Activated naive CD4-positive, alpha-beta T cell treated with anti-CD3 and anti-CD28 coated beads, Interleukin-2, amount 50 U/mL, for 72 hours (primary cell): ENCODE measurements around the gene GINM1. TPM values are rescaled to one million over a fixed set of nuclear protein-coding genes. Genes with fewer than 3 reads are reported as not detected.

ENCODE experiments used
- ATAC-seq, 2 donors: fragments of 150-1000 bp; cut with Tn5 transposase; 2 replicates each; pipeline ENCODE4 v1.10.0; 2021; ENCODE audit warnings: mild to moderate bottlenecking in 2 of 2, moderate library complexity in 2 of 2
- DNase-seq, 2 donors: peaks; one replicate each; pipeline ENCODE4 v3.0.0; 2021 to 2022; ENCODE audit warnings: low spot score in 2 of 2
- H3K27ac Mint-ChIP-seq, 2 donors: one replicate each; pipeline ENCODE4 v1.8.0; 2022; ENCODE audit warnings: mild to moderate bottlenecking in 2 of 2, mixed read lengths in 2 of 2
- H3K36me3 Mint-ChIP-seq, 2 donors: one replicate each; pipeline ENCODE4 v1.8.0; 2022; ENCODE audit warnings: mixed read lengths in 2 of 2
- H3K9me3 Mint-ChIP-seq, 2 donors: one replicate each; pipeline ENCODE4 v1.8.0; 2022; ENCODE audit warnings: mixed read lengths in 2 of 2
- total RNA-seq, 2 donors: library from RNA; stranded (reverse); gene quantifications; one replicate each; pipeline ENCODE4 v1.2.3, GENCODE V29; 2022

GINM1 gene, protein sequence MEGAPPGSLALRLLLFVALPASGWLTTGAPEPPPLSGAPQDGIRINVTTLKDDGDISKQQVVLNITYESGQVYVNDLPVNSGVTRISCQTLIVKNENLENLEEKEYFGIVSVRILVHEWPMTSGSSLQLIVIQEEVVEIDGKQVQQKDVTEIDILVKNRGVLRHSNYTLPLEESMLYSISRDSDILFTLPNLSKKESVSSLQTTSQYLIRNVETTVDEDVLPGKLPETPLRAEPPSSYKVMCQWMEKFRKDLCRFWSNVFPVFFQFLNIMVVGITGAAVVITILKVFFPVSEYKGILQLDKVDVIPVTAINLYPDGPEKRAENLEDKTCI
- total RNA-seq, result 10 to 100 TPM; 15.0 to 25.2 TPM

GRCh38 chr6:149565527-149566409 lies at the start of gene GINM1:
Gene GINM1 (plus strand): TSS chr6:149566375. CDS start chr6:149566415, 40 bp downstream.
- ATAC-seq, result peak; percentile 83 to 89
- Mint-ChIP-seq H3K27ac (peak within 1 kb of the TSS; percentile 90 to 97), H3K36me3 (peaks cover 0 to 7% of the 10 kb centered on the region in 2 donors), H3K9me3 (no peaks in the 10 kb centered on the region)
- DNase-seq, result peak; percentile 97 to 99

GRCh38 chr6:149529650-149530049 lies 36.5 kb upstream of the GINM1 start:
- Mint-ChIP-seq H3K9me3 (no peaks in the 10 kb centered on the region), H3K27ac (peak overlapping the region; percentile 22 to 81), H3K36me3 (peaks cover 0 to 17% of the 10 kb centered on the region in 2 donors)
- DNase-seq (no peak), ATAC-seq (no peak)

GRCh38 chr6:149534742-149535141 lies 31.4 kb upstream of the GINM1 start:
- H3K36me3 Mint-ChIP-seq, result peaks cover 4 to 40% of the 10 kb centered on the region in 2 donors
- H3K27ac Mint-ChIP-seq, result no peak overlapping the region
- no peaks in the 10 kb centered on the region for H3K9me3 Mint-ChIP-seq
- DNase-seq, result no peak
- ATAC-seq, result no peak

- DNase-seq (no peak), ATAC-seq (no peak)
- H3K36me3 Mint-ChIP-seq, result peaks cover 15 to 24% of the 10 kb centered on the region in 2 donors
- H3K27ac Mint-ChIP-seq, result no peak overlapping the region
- H3K9me3 Mint-ChIP-seq, result no peaks in the 10 kb centered on the region
These were observed 25.0 kb upstream of the GINM1 start for GRCh38 chr6:149541139-149541538.

- ATAC-seq (no peak), DNase-seq (no peak)
- Mint-ChIP-seq H3K9me3 (no peaks in the 10 kb centered on the region), H3K36me3 (peaks cover 8 to 19% of the 10 kb centered on the region in 2 donors), H3K27ac (peak overlapping the region; percentile 100)
These were observed 21.4 kb upstream of the GINM1 start for GRCh38 chr6:149544646-149545257.

GRCh38 chr6:149545258-149545753 lies 20.9 kb upstream of the GINM1 start:
- peak overlapping the region; percentile 100 for H3K27ac Mint-ChIP-seq
- peak; percentile 30 to 37 for ATAC-seq
- H3K36me3 Mint-ChIP-seq, result peaks cover 8 to 19% of the 10 kb centered on the region in 2 donors
- H3K9me3 Mint-ChIP-seq, result no peaks in the 10 kb centered on the region
- DNase-seq, result peak in 1 of 2 donors; percentile 58

GRCh38 chr6:149545754-149546471 lies 20.3 kb upstream of the GINM1 start, which contains the start of gene PPIL4:
Gene PPIL4 (minus strand): TSS chr6:149546043. CDS start chr6:149546005, 38 bp downstream.
- DNase-seq, result peak; percentile 96
- Mint-ChIP-seq H3K36me3 (peaks cover 8 to 19% of the 10 kb centered on the region in 2 donors), H3K9me3 (no peaks in the 10 kb centered on the region), H3K27ac (peak within 1 kb of the TSS; percentile 100)
- peak; percentile 96 to 97 for ATAC-seq

- H3K27ac Mint-ChIP-seq, result no peak overlapping the region
- DNase-seq, result no peak
- peaks cover 0 to 5% of the 10 kb centered on the region in 2 donors for H3K36me3 Mint-ChIP-seq
- H3K9me3 Mint-ChIP-seq, result no peaks in the 10 kb centered on the region
- no peak for ATAC-seq
These were observed 14.3 kb upstream of the GINM1 start for GRCh38 chr6:149551920-149552319.

- DNase-seq, result no peak
- no peak for ATAC-seq
- H3K36me3 Mint-ChIP-seq, result no peaks in the 10 kb centered on the region
- H3K9me3 Mint-ChIP-seq, result no peaks in the 10 kb centered on the region
- H3K27ac Mint-ChIP-seq, result no peak overlapping the region
These were observed 8.1 kb upstream of the GINM1 start for GRCh38 chr6:149558029-149558428.

DNA sequence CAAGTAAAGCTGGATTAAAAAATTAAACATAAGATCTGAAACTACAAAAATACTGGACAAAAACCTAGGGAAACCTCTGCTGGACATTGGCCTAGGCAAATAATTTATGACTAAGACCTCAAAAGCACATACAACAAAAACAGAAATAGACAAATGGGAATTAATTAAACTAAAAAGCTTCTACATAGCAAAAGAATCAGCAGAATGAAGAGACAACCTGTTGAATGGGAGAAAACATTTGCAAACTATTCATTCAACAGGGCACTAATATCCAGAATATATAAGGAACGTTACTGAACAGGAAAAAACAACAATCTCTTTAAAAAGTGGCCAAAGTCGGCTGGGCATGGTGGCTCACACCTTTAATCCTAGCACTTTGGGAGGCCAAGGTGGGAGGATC lies 6.8 kb upstream of the GINM1 start:
- no peak for ATAC-seq
- DNase-seq, result no peak
- no peaks in the 10 kb centered on the region for H3K9me3 Mint-ChIP-seq
- H3K36me3 Mint-ChIP-seq, result no peaks in the 10 kb centered on the region
- no peak overlapping the region for H3K27ac Mint-ChIP-seq

GRCh38 chr6:149560736-149561135 lies 5.4 kb upstream of the GINM1 start:
- no peaks in the 10 kb centered on the region for H3K36me3 Mint-ChIP-seq
- no peak for ATAC-seq
- H3K9me3 Mint-ChIP-seq, result no peaks in the 10 kb centered on the region
- DNase-seq, result peak in 1 of 2 donors; percentile 30
- no peak overlapping the region for H3K27ac Mint-ChIP-seq

DNA sequence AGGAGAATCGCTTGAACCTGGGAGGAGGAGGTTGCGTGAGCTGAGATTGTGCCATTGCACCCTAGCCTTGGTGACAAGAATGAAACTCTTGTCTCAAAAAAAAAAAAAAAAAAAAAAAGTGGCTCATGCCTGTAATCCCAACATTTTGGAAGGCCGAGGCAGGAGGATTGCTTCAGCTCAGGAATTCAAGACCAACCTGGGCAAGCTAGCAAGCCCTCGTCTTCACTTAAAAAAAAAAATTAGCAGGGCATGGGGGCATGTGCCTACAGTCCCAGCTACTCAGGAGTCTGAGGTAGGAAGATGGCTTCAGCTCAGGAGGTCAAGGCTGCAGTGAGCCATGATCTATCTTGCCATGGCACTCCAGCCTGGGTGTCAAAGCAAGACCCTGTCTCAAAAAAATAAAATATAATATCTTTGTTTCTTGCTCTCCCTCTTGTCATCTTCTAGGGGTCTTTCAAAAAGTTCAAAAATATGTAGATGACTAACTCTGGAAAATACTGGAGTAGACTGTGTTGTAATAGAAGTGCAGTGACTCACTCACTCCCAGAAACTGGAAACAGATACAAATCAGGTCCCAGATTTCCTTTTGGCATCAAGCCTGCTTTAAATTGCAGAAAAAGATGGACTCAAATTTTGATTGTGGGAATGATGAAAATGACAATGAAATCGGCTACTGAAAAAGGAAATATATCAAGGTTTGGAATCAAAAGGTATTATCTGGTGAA lies 2.8 kb upstream of the GINM1 start:
- no peak for ATAC-seq
- no peaks in the 10 kb centered on the region for H3K9me3 Mint-ChIP-seq
- peaks cover 0 to 7% of the 10 kb centered on the region in 2 donors for H3K36me3 Mint-ChIP-seq
- DNase-seq, result no peak
- H3K27ac Mint-ChIP-seq, result no peak overlapping the region

- DNase-seq, result no peak
- Mint-ChIP-seq H3K36me3 (peaks cover 0 to 7% of the 10 kb centered on the region in 2 donors), H3K27ac (no peak overlapping the region), H3K9me3 (no peaks in the 10 kb centered on the region)
- ATAC-seq, result no peak
These were observed 2.2 kb upstream of the GINM1 start for GRCh38 chr6:149563928-149564325.

DNA sequence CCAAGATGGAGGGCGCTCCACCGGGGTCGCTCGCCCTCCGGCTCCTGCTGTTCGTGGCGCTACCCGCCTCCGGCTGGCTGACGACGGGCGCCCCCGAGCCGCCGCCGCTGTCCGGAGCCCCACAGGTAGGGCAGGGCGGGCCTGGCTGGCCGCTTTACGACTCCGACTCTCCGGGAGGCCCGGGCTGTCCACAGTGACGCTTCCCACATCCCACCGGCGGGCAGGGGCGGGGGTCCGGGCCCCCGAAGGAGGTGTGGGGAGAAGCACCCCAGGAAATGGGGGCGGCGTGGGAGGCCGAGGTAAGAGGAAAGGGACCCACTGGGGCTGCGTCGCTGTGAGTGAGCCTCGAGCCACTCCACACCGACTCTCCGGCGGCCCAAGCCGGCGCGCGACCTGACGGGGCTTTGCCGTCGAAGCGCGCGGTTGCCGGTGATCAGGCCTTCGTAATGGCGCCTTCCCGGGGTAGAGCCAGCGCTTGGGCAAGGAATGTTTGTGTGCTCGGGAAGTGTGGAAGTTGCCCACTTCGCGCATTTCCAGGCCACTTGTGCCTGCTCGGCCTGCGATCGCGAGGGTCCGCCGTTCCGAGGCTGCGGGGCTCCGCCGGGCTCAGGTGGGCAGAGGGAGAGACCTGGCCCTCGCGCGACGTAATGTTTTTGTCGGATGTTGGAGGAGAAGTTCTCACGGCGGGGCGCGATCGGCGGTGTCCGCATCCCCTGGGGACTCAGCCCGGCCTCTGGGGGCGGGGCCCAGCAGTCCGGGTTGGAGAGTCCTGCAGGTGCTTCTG lies 427 bp downstream of the GINM1 start:
- DNase-seq, result no peak
- peaks cover 0 to 7% of the 10 kb centered on the region in 2 donors for H3K36me3 Mint-ChIP-seq
- peak overlapping the region; percentile 84 to 90 for H3K27ac Mint-ChIP-seq
- peak; percentile 23 to 27 for ATAC-seq
- no peaks in the 10 kb centered on the region for H3K9me3 Mint-ChIP-seq

DNA sequence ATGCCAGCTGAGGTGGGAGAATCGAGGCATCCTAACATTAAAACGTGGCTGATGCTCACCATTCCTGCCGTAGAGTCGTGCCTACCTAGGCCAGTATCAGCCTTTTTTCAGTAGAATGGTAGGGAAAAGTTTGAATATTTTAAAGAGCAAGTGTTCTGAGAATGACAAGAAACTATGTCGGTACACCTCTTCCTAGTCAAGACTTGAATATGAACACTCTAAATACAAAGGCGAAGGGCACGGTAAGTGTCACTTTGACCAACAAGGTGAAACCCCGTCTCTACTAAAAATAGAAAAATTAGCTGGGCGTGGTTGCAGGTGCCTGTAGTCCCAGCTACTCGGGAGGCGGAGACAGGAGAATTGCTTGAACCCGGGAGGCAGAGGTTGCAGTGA lies 1.0 kb downstream of the GINM1 start:
- no peak for DNase-seq
- peak overlapping the region in 1 of 2 donors; percentile 90 for H3K27ac Mint-ChIP-seq

More for the DNA sequence above, 1.0 kb downstream of the GINM1 start:
- no peak for ATAC-seq
- Mint-ChIP-seq H3K36me3 (peaks cover 0 to 7% of the 10 kb centered on the region in 2 donors), H3K9me3 (no peaks in the 10 kb centered on the region)
